Lower leg skin (tissue), 3 donors: ENCODE measurements around the gene URM1.

Experiments used
- CTCF ChIP-seq, 3 donors: fragments of 450-650 bp; IDR thresholded peaks; one replicate each; pipeline ENCODE4 v1.5.1; 2016; ENCODE audit warnings: antibody characterized with exemption in 3 of 3, mild to moderate bottlenecking in 3 of 3, moderate library complexity in 2 of 3
- POLR2A ChIP-seq, 2 donors: fragments of 450-650 bp; IDR thresholded peaks; one replicate each; pipeline ENCODE4 v1.6.1; 2016 to 2017; ENCODE audit warnings: antibody characterized with exemption in 2 of 2, mild to moderate bottlenecking in 1 of 2, moderate library complexity in 1 of 2

GRCh38 chr9:128371630-128372117 lies 500 bp downstream of the URM1 start:
- TF ChIP-seq CTCF (IDR thresholded peaks at IDR 0.05) (no peak), POLR2A (IDR thresholded peaks at IDR 0.05) (no peak)
